Measurements from ENCODE around the gene PLEKHG2.

PLEKHG2 gene

GRCh38 chr19:39412100-39412866, at the start of gene PLEKHG2:
Gene PLEKHG2, plus strand, starts transcription at chr19:39412669. Its CDS starts 1,418 bp downstream, at chr19:39414087.
- peak; percentile 75 for TF ChIP-seq CTCF (conservative IDR thresholded peaks at IDR 0.05; ENCODE audit: low read depth, low read length)
- DNase-seq (ENCODE audit: low read depth), result peak; percentile 100
- peak within 1 kb of the TSS; percentile 86 for H3K4me3 ChIP-seq (ENCODE audit: low read depth, low read length)

- peak; percentile 89 for DNase-seq (ENCODE audit: low read depth)
- TF ChIP-seq CTCF (conservative IDR thresholded peaks at IDR 0.05; ENCODE audit: low read depth, low read length), result no peak
- H3K4me3 ChIP-seq (ENCODE audit: low read depth, low read length), result no peak overlapping the region
Measured at GRCh38 chr19:39362682-39363657, 49.5 kb upstream of the PLEKHG2 start.

GRCh38 chr19:39363901-39364457, 48.5 kb upstream of the PLEKHG2 start:
- no peak for TF ChIP-seq CTCF (conservative IDR thresholded peaks at IDR 0.05; ENCODE audit: low read depth, low read length)
- no peak overlapping the region for H3K4me3 ChIP-seq (ENCODE audit: low read depth, low read length)
- peak; percentile 85 for DNase-seq (ENCODE audit: low read depth)

GRCh38 chr19:39365531-39365930, 46.9 kb upstream of the PLEKHG2 start:
- no peak for TF ChIP-seq CTCF (conservative IDR thresholded peaks at IDR 0.05; ENCODE audit: low read depth, low read length)
- no peak overlapping the region for H3K4me3 ChIP-seq (ENCODE audit: low read depth, low read length)
- DNase-seq (ENCODE audit: low read depth), result no peak

- TF ChIP-seq CTCF (conservative IDR thresholded peaks at IDR 0.05; ENCODE audit: low read depth, low read length), result no peak
- no peak overlapping the region for H3K4me3 ChIP-seq (ENCODE audit: low read depth, low read length)
- DNase-seq (ENCODE audit: low read depth), result no peak
Measured at GRCh38 chr19:39369200-39369599, 43.3 kb upstream of the PLEKHG2 start.

- no peak overlapping the region for H3K4me3 ChIP-seq (ENCODE audit: low read depth, low read length)
- DNase-seq (ENCODE audit: low read depth), result no peak
- no peak for TF ChIP-seq CTCF (conservative IDR thresholded peaks at IDR 0.05; ENCODE audit: low read depth, low read length)
Measured at GRCh38 chr19:39370735-39371134, 41.7 kb upstream of the PLEKHG2 start.

Measured in choroid plexus epithelial cell (primary cell).